ENCODE results near the gene PPARA.

DNA sequence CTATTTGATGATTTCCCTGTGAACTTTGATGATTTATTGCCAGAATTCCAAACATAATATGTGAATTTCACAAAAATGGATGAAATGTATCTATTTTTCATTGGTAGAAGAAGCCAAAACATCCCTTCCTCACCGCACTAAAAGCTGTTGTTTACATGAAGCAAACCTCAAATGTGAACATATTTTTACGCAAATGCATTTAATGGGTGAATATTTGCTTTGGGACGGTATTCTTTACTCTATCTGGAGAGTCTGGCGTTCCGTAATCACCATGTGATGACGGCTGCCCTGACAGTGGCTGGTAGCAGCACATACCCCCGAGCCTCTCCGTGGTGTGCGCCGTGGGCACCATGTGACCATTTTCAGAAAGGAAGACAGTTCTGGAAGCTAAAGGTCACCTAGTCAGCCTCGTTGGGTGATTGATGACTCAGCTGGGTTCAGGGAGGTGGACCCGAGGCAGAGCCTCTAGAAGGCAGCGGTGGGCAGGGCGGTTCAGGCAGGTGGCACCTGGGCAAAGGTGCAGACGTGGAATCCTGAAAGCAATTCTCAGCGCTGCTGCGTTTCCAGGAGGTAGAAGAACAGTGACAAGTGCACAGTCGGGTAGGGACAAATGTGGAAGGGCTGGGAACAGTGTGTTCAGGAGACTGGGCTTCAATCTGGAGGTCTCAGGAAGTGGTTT, 45.3 kb downstream of the PPARA start:
- TF ChIP-seq CTCF (conservative IDR thresholded peaks at IDR 0.05; ENCODE audit: low read depth, low read length) (no peak), EZH2phosphoT487 (IDR thresholded peaks at IDR 0.05; ENCODE audit: borderline replicate concordance, low read length) (no peak)
